Body of pancreas (tissue), 4 donors: ENCODE data around the gene WDR64. TPM values are rescaled to one million over a fixed set of nuclear protein-coding genes. Genes with fewer than 3 reads are reported as not detected.
"Not testable (repeated sequence)": the region's sequence is repeated elsewhere in the genome, so short reads cannot be mapped to it uniquely, and the experiment has no call there.

Experiments used
- ATAC-seq: fragments of 150-250 bp; one replicate; pipeline ENCODE4 v1.9.1; 2016
- DNase-seq, 4 donors: peaks; one replicate each; pipeline ENCODE4 v3.0.0-alpha.2; 2019
- H3K27ac ChIP-seq, 4 donors: fragments of 200-600 bp; sonication (generic); 1 replicate in 3 of 4; 2 replicates in 1 of 4; pipeline versions ENCODE4 v1.5.1 to v1.6.1; 2016 to 2019; ENCODE audit warnings: mild to moderate bottlenecking in 1 of 4, mixed read lengths in 1 of 4, moderate library complexity in 1 of 4
- H3K27me3 ChIP-seq, 2 donors: fragments of 200-600 bp; sonication (generic); one replicate each; pipeline ENCODE4 v1.6.0; 2016; ENCODE audit warnings: mild to moderate bottlenecking in 1 of 2
- H3K36me3 ChIP-seq, 2 donors: fragments of 200-600 bp; sonication (generic); replicated peaks in 1 of 2; 2 replicates each; pipeline ENCODE4 v1.5.1; 2016; ENCODE audit warnings: low read depth in 2 of 2; ENCODE audit not compliant: insufficient read depth in 1 of 2
- H3K4me1 ChIP-seq: fragments of 200-600 bp; sonication (generic); one replicate; pipeline ENCODE4 v1.6.0; 2016
- H3K4me3 ChIP-seq, 2 donors: fragments of 200-600 bp; sonication (generic); 1 replicate in 1 of 2; 2 replicates in 1 of 2; pipeline ENCODE4 v1.5.1; 2016 to 2019
- H3K9me3 ChIP-seq, 3 donors: fragments of 200-600 bp; sonication (generic); 1 replicate in 2 of 3; 2 replicates in 1 of 3; pipeline ENCODE4 v1.5.1; 2016
- POLR2A ChIP-seq, 3 donors: fragments of 450-650 bp; IDR thresholded peaks; one replicate each; pipeline ENCODE4 v1.6.1; 2016; ENCODE audit warnings: antibody characterized with exemption in 3 of 3, mild to moderate bottlenecking in 2 of 3
- WGBS, 2 donors: methylation state at CpG; one replicate each; pipeline ENCODE4 v1.1.5; 2017; 5-methylcytosine and 5-hydroxymethylcytosine counted together
- intact Hi-C: fragments of 100-400 bp; cut with DNase I; formaldehyde crosslinking; loops from one replicate; pipeline ENCODE4 v1.15.1; 2023
- total RNA-seq, 2 donors: library from RNA; depleted of rRNA; stranded (reverse); fragments of >200 nt; gene quantifications; one replicate each; pipeline ENCODE4 v1.1.0, GENCODE V29; 2016
- TF ChIP-seq, protein P1 (sequence below), 7 experiments: fragments of 450-650 bp in 4 of 7; fragments of 200-600 bp in 3 of 7; sonication (generic) in 3 of 7; IDR thresholded peaks; one replicate each; pipeline ENCODE4 v1.5.1; 2016 to 2019; ENCODE audit warnings: antibody characterized with exemption in 7 of 7

WDR64 gene
- total RNA-seq, 2 donors from 2014 or later = not detected

- no peak overlapping the region for H3K4me3 ChIP-seq
- DNase-seq = no peak
- no peaks in the 10 kb centered on the region for H3K4me1 ChIP-seq
- intact Hi-C loops = no loop called here
- H3K27me3 ChIP-seq = no peaks in the 10 kb centered on the region
- no peaks in the 10 kb centered on the region for H3K9me3 ChIP-seq
- TF ChIP-seq, protein P1, sequence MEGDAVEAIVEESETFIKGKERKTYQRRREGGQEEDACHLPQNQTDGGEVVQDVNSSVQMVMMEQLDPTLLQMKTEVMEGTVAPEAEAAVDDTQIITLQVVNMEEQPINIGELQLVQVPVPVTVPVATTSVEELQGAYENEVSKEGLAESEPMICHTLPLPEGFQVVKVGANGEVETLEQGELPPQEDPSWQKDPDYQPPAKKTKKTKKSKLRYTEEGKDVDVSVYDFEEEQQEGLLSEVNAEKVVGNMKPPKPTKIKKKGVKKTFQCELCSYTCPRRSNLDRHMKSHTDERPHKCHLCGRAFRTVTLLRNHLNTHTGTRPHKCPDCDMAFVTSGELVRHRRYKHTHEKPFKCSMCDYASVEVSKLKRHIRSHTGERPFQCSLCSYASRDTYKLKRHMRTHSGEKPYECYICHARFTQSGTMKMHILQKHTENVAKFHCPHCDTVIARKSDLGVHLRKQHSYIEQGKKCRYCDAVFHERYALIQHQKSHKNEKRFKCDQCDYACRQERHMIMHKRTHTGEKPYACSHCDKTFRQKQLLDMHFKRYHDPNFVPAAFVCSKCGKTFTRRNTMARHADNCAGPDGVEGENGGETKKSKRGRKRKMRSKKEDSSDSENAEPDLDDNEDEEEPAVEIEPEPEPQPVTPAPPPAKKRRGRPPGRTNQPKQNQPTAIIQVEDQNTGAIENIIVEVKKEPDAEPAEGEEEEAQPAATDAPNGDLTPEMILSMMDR (IDR thresholded peaks at IDR 0.05) = no peak
- TF ChIP-seq POLR2A (IDR thresholded peaks at IDR 0.05) = no peak
- H3K27ac ChIP-seq = no peak overlapping the region
- H3K36me3 ChIP-seq = no peaks in the 10 kb centered on the region
- no peak for ATAC-seq
Observed at GRCh38 chr1:241822846-241823245, 170.8 kb downstream of the WDR64 start.

GRCh38 chr1:241823925-241824324, 171.8 kb downstream of the WDR64 start:
- no peak overlapping the region for H3K4me3 ChIP-seq
- no peaks in the 10 kb centered on the region for H3K9me3 ChIP-seq
- H3K27me3 ChIP-seq = no peaks in the 10 kb centered on the region
- no peaks in the 10 kb centered on the region for H3K36me3 ChIP-seq
- H3K4me1 ChIP-seq = no peaks in the 10 kb centered on the region
- no peak overlapping the region for H3K27ac ChIP-seq
- ATAC-seq = no peak
- intact Hi-C loops = no loop called here
- WGBS, 2 donors = 65 to 80% methylated on average over 1 of the region's 1 CpG
- DNase-seq = no peak
- TF ChIP-seq POLR2A (IDR thresholded peaks at IDR 0.05) = no peak
- TF ChIP-seq, protein P1 (IDR thresholded peaks at IDR 0.05) = no peak

DNA sequence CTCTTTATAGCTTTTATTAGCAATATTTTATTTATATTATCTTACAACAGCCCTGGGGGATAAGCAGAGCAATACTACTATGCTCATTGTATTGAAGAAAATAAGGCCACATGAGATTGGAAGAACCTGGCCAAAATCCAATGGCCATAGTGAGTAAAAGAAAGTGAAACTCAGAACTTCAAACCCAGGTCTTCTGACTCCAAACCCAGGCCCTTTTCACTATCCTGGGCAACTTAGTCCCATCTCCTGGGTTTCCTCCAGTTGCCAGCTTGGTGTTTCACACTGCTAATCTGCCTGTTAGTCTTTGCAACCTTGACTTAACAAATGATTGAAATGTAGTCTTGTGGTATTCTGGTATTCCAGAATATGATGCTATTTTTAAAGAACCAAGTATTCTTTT, 173.5 kb downstream of the WDR64 start:
- H3K36me3 ChIP-seq = no peaks in the 10 kb centered on the region
- no peak overlapping the region for H3K27ac ChIP-seq
- no peaks in the 10 kb centered on the region for H3K4me1 ChIP-seq
- TF ChIP-seq POLR2A (IDR thresholded peaks at IDR 0.05) = no peak
- TF ChIP-seq, protein P1 (IDR thresholded peaks at IDR 0.05) = no peak
- H3K4me3 ChIP-seq = no peak overlapping the region
- H3K9me3 ChIP-seq = no peaks in the 10 kb centered on the region
- no peak for DNase-seq
- intact Hi-C loops = no loop called here
- no peak for ATAC-seq
- no peaks in the 10 kb centered on the region for H3K27me3 ChIP-seq

- intact Hi-C loops, H3K27ac ChIP-seq, H3K4me3 ChIP-seq, H3K9me3 ChIP-seq, H3K27me3 ChIP-seq, DNase-seq, H3K36me3 ChIP-seq, H3K4me1 ChIP-seq, ATAC-seq: not testable (repeated sequence)
- 87 to 90% methylated on average over 9 of the region's 9 CpGs for WGBS, 2 donors
Observed at GRCh38 chr1:241826613-241827012, 174.5 kb downstream of the WDR64 start.

- 83 to 93% methylated on average over 2 of the region's 2 CpGs for WGBS, 2 donors
- Histone ChIP-seq H3K9me3 (no peaks in the 10 kb centered on the region), H3K36me3 (no peaks in the 10 kb centered on the region), H3K4me3 (no peak overlapping the region), H3K27me3 (no peaks in the 10 kb centered on the region), H3K27ac (no peak overlapping the region), H3K4me1 (no peaks in the 10 kb centered on the region)
- intact Hi-C loops = no loop called here
- ATAC-seq = no peak
- no peak for DNase-seq
- TF ChIP-seq POLR2A (IDR thresholded peaks at IDR 0.05) = no peak
- TF ChIP-seq, protein P1 (IDR thresholded peaks at IDR 0.05) = no peak
Observed at GRCh38 chr1:241827264-241827663, 175.2 kb downstream of the WDR64 start.
